ENCODE results near the gene LIPC. TPM values are rescaled to one million over a fixed set of nuclear protein-coding genes. Genes with fewer than 3 reads are reported as not detected.
"Not testable (repeated sequence)": the region's sequence is repeated elsewhere in the genome, so short reads cannot be mapped to it uniquely, and the experiment has no call there.

Gene LIPC
- total RNA-seq, 2 donors from 2014 or later: 0.17 to 0.26 TPM

DNA sequence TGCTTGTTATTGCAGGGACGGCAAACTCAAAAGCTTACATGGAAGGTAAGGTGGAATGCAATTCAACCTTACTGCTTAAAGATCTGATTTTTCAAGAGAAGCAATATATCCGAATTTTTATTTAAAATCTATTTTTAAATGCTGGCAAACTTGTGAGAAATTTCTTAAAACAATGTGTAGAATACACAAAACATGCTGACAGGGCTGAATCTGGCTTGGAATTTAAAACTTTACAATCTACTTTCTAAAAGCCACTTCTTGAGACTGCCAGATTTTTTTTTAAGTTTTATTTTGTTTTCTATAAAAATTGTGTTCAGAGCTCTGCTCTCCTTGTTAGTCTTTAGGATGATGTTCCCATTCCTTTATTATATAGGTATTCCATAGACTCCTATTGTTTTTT is 171.0 kb downstream of the LIPC start:
- Mint-ChIP-seq H3K27ac (no peak overlapping the region), H3K9me3 (no peaks in the 10 kb centered on the region), H3K36me3 (ENCODE audit: low read depth) (peaks cover 64% of the 10 kb centered on the region), H3K4me3 (no peak overlapping the region), H3K27me3 (no peaks in the 10 kb centered on the region), H3K4me1 (no peaks in the 10 kb centered on the region)
- ATAC-seq (replicated peaks): no peak

DNA sequence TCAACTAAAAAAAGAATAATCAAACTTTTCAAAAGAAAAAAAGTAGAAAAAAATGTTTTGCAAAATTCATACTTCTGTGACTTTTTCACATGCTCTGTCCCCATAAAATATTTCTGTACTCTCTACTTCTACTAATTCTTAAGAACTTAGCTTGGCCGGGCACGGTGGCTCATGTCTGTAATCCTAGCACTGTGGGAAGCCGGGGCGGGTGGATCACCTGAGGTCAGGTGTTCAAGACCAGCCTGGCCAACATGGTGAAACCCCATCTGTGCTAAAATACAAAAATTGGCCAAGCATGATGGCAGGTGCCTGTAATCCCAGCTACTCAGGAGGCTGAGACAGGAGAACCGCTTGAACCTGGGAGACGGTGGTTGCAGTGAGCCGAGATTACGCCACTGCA is 172.1 kb downstream of the LIPC start:
- not testable (repeated sequence) for H3K4me1 Mint-ChIP-seq; ATAC-seq (replicated peaks); H3K9me3 Mint-ChIP-seq; H3K27ac Mint-ChIP-seq; H3K27me3 Mint-ChIP-seq; H3K4me3 Mint-ChIP-seq
- peaks cover 64% of the 10 kb centered on the region for H3K36me3 Mint-ChIP-seq (ENCODE audit: low read depth)

DNA sequence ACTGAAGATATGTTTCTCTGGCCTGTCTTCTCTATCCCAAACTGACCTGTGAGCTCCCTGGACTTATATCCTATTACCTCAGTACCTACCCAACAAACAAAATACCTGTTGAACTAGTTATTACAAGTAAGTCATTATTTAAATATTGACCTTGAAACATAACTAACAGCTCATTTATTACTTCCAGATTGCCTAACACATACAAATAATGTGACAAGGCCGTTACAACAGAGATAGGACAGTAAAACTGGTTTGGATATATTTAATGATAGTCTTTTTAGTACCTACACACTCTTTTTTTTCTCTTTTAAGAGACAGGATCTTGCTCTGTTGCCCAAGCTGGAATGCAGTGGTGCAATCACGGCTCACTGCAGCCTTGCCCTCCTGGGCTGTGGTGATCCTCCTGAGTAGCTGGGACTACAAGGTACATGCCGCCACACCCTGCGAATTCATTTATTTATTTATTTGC is 172.7 kb downstream of the LIPC start:
- no peak for ATAC-seq (replicated peaks)
- Mint-ChIP-seq H3K27ac (no peak overlapping the region), H3K4me3 (no peak overlapping the region), H3K4me1 (peaks cover 14% of the 10 kb centered on the region), H3K27me3 (no peaks in the 10 kb centered on the region), H3K36me3 (ENCODE audit: low read depth) (peaks cover 64% of the 10 kb centered on the region), H3K9me3 (no peaks in the 10 kb centered on the region)

GRCh38 chr15:58605931-58606530 is 174.2 kb downstream of the LIPC start:
- peaks cover 14% of the 10 kb centered on the region for H3K4me1 Mint-ChIP-seq
- no peak overlapping the region for H3K27ac Mint-ChIP-seq
- H3K4me3 Mint-ChIP-seq: no peak overlapping the region
- H3K27me3 Mint-ChIP-seq: no peaks in the 10 kb centered on the region
- H3K36me3 Mint-ChIP-seq (ENCODE audit: low read depth): peaks cover 79% of the 10 kb centered on the region
- ATAC-seq (replicated peaks): no peak
- H3K9me3 Mint-ChIP-seq: no peaks in the 10 kb centered on the region

DNA sequence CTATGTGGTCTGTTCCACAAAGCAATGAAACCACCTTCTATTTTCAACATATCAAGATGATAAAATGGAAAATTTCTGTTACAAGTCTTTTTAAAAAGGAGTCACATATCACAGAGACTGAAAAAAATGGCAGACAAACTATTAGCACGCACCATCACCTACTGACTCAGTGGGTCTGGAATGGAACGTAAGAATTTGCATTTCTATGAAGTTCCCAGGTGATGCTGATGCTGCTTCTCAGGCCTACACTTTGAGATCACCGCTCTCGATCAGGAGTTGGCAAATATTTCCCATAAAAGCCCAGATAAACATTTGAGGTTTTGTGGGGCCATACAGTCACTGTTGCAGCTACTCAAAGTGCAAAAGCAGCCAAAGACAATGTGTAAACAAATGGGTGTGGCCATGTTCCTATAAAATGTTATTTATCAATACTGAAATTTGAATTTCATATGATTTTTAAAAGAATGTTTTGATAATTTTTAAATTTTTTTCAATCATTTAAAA is 174.8 kb downstream of the LIPC start:
- H3K36me3 Mint-ChIP-seq (ENCODE audit: low read depth): peaks cover 79% of the 10 kb centered on the region
- H3K4me3 Mint-ChIP-seq: no peak overlapping the region
- no peaks in the 10 kb centered on the region for H3K27me3 Mint-ChIP-seq
- H3K4me1 Mint-ChIP-seq: peaks cover 14% of the 10 kb centered on the region
- ATAC-seq (replicated peaks): no peak
- no peak overlapping the region for H3K27ac Mint-ChIP-seq
- H3K9me3 Mint-ChIP-seq: no peaks in the 10 kb centered on the region

GRCh38 chr15:58608129-58608590 is 176.4 kb downstream of the LIPC start:
- ATAC-seq (replicated peaks): peak; percentile 59
- Mint-ChIP-seq H3K4me3 (peak overlapping the region; percentile 43), H3K4me1 (peaks cover 14% of the 10 kb centered on the region), H3K27me3 (no peaks in the 10 kb centered on the region), H3K9me3 (no peaks in the 10 kb centered on the region), H3K36me3 (ENCODE audit: low read depth) (peaks cover 71% of the 10 kb centered on the region), H3K27ac (peak overlapping the region; percentile 6)

- Mint-ChIP-seq H3K4me1 (peaks cover 14% of the 10 kb centered on the region), H3K4me3 (peak overlapping the region; percentile 43), H3K27me3 (no peaks in the 10 kb centered on the region), H3K27ac (peak overlapping the region; percentile 6), H3K9me3 (no peaks in the 10 kb centered on the region), H3K36me3 (ENCODE audit: low read depth) (peaks cover 71% of the 10 kb centered on the region)
- ATAC-seq (replicated peaks): no peak
Measured at GRCh38 chr15:58608711-58609110, 176.9 kb downstream of the LIPC start.

DNA sequence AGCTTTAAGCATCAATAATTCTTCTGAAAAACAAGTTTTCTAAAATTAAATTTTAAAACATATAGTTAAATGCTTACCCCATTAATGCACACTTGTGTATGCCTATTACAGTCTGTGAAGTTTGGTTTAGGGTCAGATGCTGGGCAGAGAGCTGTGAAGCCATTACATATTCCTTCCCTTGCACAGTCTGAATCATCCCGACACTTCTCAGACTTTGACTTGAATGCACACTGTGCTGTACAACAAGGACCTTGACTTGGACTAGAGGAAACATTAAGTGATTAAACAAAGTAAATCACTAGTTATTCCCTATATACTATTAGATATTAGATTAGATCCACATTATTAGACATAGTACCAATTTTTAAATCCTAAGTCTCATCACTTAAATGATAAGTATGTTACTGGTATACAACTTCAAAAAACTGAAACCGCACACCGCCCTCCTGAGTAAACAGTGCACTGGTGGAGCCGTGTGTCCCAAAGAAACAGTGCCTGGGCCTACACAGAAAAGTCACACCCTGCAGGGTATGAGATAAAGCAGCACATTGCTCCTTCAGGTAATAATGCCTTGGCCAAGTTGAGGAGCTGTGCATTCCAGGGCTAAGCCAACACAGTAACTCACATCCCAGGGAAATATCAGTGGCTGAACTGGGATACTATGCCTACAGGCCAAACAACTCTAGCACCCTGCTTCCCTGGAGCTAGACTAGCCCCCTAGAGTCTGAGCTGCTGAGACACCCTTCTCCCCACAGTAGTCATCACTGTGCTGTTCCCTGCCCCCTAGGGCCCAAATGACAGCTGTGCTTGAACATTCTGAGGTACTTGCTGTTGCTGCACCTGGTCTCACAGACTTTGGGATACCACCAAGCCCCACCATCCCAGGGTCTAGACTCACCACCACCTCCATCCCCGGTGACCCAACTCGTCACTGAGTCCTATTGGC is 180.2 kb downstream of the LIPC start:
- H3K27me3 Mint-ChIP-seq: no peaks in the 10 kb centered on the region
- H3K36me3 Mint-ChIP-seq (ENCODE audit: low read depth): peaks cover 78% of the 10 kb centered on the region

GRCh38 chr15:58616171-58616570 is 184.4 kb downstream of the LIPC start:
- H3K4me3 Mint-ChIP-seq: no peak overlapping the region
- ATAC-seq (replicated peaks): no peak
- no peak overlapping the region for H3K27ac Mint-ChIP-seq
- peaks cover 22% of the 10 kb centered on the region for H3K4me1 Mint-ChIP-seq
- H3K9me3 Mint-ChIP-seq: peaks cover 4% of the 10 kb centered on the region
- peaks cover 84% of the 10 kb centered on the region for H3K36me3 Mint-ChIP-seq (ENCODE audit: low read depth)
- H3K27me3 Mint-ChIP-seq: no peaks in the 10 kb centered on the region

More for the DNA sequence above, 180.2 kb downstream of the LIPC start:
- Mint-ChIP-seq H3K9me3 (peaks cover 4% of the 10 kb centered on the region), H3K4me3 (no peak overlapping the region), H3K4me1 (peaks cover 23% of the 10 kb centered on the region), H3K27ac (no peak overlapping the region)
- no peak for ATAC-seq (replicated peaks)
